GM23338 (cell line): ENCODE results near the gene PPM1H. TPM values are rescaled to one million over a fixed set of nuclear protein-coding genes. Genes with fewer than 3 reads are reported as not detected.

Experiments used
- ATAC-seq: fragments of 200-7000 bp; cut with Tn5 transposase; 3 replicates; pipeline ENCODE4 v1.9.1; 2020
- DNase-seq: peaks from one replicate; pipeline ENCODE4 v3.0.0-alpha.2; 2015; ENCODE audit warnings: low spot score
- H2AFZ ChIP-seq: fragments of 200-600 bp; sonication (generic); 2 replicates; pipeline ENCODE4 v1.8.0; 2016; ENCODE audit warnings: antibody characterized with exemption, mild to moderate bottlenecking, moderate library complexity
- H3F3A ChIP-seq: fragments of 200-600 bp; sonication (generic); replicated peaks from 2 replicates; pipeline ENCODE4 v1.8.0; 2017; ENCODE audit warnings: antibody characterized with exemption, mixed run types, low read depth
- H3K27ac ChIP-seq: fragments of 200-600 bp; sonication (generic); 2 replicates; pipeline ENCODE4 v1.6.1; 2016; ENCODE audit warnings: low read depth
- H3K27me3 ChIP-seq: fragments of 200-600 bp; sonication (generic); 2 replicates; pipeline ENCODE4 v1.8.0; 2016; ENCODE audit warnings: mild to moderate bottlenecking, mixed run types, moderate library complexity; ENCODE audit not compliant: insufficient read depth
- H3K36me3 ChIP-seq: fragments of 200-600 bp; sonication (generic); 2 replicates; pipeline ENCODE4 v1.8.0; 2016; ENCODE audit warnings: mild to moderate bottlenecking; ENCODE audit not compliant: insufficient read depth
- H3K4me1 ChIP-seq: fragments of 200-600 bp; sonication (generic); 2 replicates; pipeline ENCODE4 v1.8.0; 2016; ENCODE audit warnings: mild to moderate bottlenecking, moderate library complexity; ENCODE audit not compliant: insufficient read depth
- H3K4me2 ChIP-seq: fragments of 200-600 bp; sonication (generic); 2 replicates; pipeline ENCODE4 v1.7.1; 2017; ENCODE audit warnings: mixed run types
- H3K4me3 ChIP-seq: fragments of 200-600 bp; sonication (generic); 2 replicates; pipeline ENCODE4 v1.6.1; 2016; ENCODE audit warnings: mixed run types
- H3K79me2 ChIP-seq: fragments of 200-600 bp; sonication (generic); replicated peaks from 2 replicates; pipeline ENCODE4 v1.8.0; 2017; ENCODE audit warnings: mild to moderate bottlenecking; ENCODE audit not compliant: insufficient read depth
- H3K9me2 ChIP-seq: fragments of 200-600 bp; sonication (generic); 2 replicates; pipeline ENCODE4 v1.8.0; 2017; ENCODE audit not compliant: insufficient read depth
- H4K20me1 ChIP-seq: fragments of 200-600 bp; sonication (generic); replicated peaks from 2 replicates; pipeline ENCODE4 v1.8.0; 2017; ENCODE audit warnings: mild to moderate bottlenecking; ENCODE audit not compliant: insufficient read depth
- H3K27ac Mint-ChIP-seq: 2 replicates; pipeline ENCODE4 v1.8.0; 2020; ENCODE audit warnings: inconsistent platforms, mild to moderate bottlenecking, moderate library complexity, mixed read lengths
- H3K27me3 Mint-ChIP-seq: 3 replicates; pipeline ENCODE4 v1.8.0; 2022; ENCODE audit warnings: low read depth, mild to moderate bottlenecking, moderate library complexity, mixed read lengths, inconsistent platforms; ENCODE audit not compliant: insufficient read depth, poor library complexity
- H3K36me3 Mint-ChIP-seq: 3 replicates; pipeline ENCODE4 v1.8.0; 2021; ENCODE audit warnings: low read depth, mild to moderate bottlenecking, inconsistent platforms, moderate library complexity, mixed read lengths
- H3K4me1 Mint-ChIP-seq: 3 replicates; pipeline ENCODE4 v1.8.0; 2020; ENCODE audit warnings: mild to moderate bottlenecking, inconsistent platforms, mixed read lengths
- H3K4me3 Mint-ChIP-seq: 3 replicates; pipeline ENCODE4 v1.8.0; 2021; ENCODE audit warnings: moderate library complexity, mild to moderate bottlenecking, inconsistent platforms, mixed read lengths
- H3K9me3 Mint-ChIP-seq: 3 replicates; pipeline ENCODE4 v1.8.0; 2020; ENCODE audit warnings: moderate library complexity, mild to moderate bottlenecking, inconsistent platforms, mixed read lengths
- EZH2 ChIP-seq: fragments of 200-600 bp; sonication (generic); IDR thresholded peaks from one replicate; pipeline ENCODE4 v1.8.0; 2017; ENCODE audit warnings: antibody characterized with exemption, mild to moderate bottlenecking, low read depth; ENCODE audit not compliant: unreplicated experiment
- JUNB ChIP-seq: IDR thresholded peaks from one replicate; pipeline ENCODE4 v1.6.1; 2016; ENCODE audit warnings: antibody characterized with exemption; ENCODE audit not compliant: unreplicated experiment
- POLR2AphosphoS5 ChIP-seq: IDR thresholded peaks from 2 replicates; pipeline ENCODE4 v1.6.1; 2016; ENCODE audit warnings: antibody characterized with exemption, low read depth
- STAT1 ChIP-seq: IDR thresholded peaks from one replicate; pipeline ENCODE4 v1.6.1; 2016; ENCODE audit warnings: antibody characterized with exemption; ENCODE audit not compliant: unreplicated experiment
- ZNF114 ChIP-seq: fragments of 250-450 bp; sonication (Bioruptor Pico); IDR thresholded peaks from 2 replicates; pipeline ENCODE4 v1.5.0; 2020; ENCODE audit warnings: mild to moderate bottlenecking, moderate library complexity
- ZNF331 ChIP-seq: fragments of 250-450 bp; sonication (Bioruptor Pico); IDR thresholded peaks from 2 replicates; pipeline ENCODE4 v1.5.0; 2020; ENCODE audit warnings: low read depth, mild to moderate bottlenecking, moderate library complexity
- polyA plus RNA-seq: library from polyadenylated mRNA; unstranded; fragments of >200 nt; fragmentation: Nextera tagmentation; extraction: Ambion mirVana; gene quantifications from 2 replicates; pipeline ENCODE4 v1.2.1, GENCODE V29; 2016
- total RNA-seq: library from RNA; depleted of rRNA; stranded (reverse); fragments of >200 nt; shearing (Covaris generic); gene quantifications from 2 replicates; pipeline ENCODE4 v1.2.3, GENCODE V29; 2014
- TF ChIP-seq, protein P1 (sequence below): fragments of 250-450 bp; sonication (Bioruptor Pico); IDR thresholded peaks from 2 replicates; pipeline ENCODE4 v1.5.0; 2020; ENCODE audit warnings: mild to moderate bottlenecking, moderate library complexity
- TF ChIP-seq, protein P2 (sequence below): IDR thresholded peaks from one replicate; pipeline ENCODE4 v1.6.1; 2018; ENCODE audit warnings: antibody characterized with exemption; ENCODE audit not compliant: unreplicated experiment
- TF ChIP-seq, protein P3 (sequence below), 2 experiments: fragments of 200-600 bp in 1 of 2; sonication (generic) in 1 of 2; conservative IDR thresholded peaks; 2 replicates each; pipeline versions ENCODE4 v1.5.1 to v1.6.1; 2016 to 2017; ENCODE audit warnings: antibody characterized with exemption in 2 of 2, low read depth in 2 of 2, mild to moderate bottlenecking in 2 of 2, moderate library complexity in 1 of 2
- TF ChIP-seq, protein P4 (sequence below): IDR thresholded peaks from 2 replicates; pipeline ENCODE4 v1.6.1; 2016; ENCODE audit warnings: antibody characterized with exemption

Gene PPM1H
- total and polyA plus RNA-seq, 2 experiments from 2014 or later: 11.4 to 41.2 TPM

GRCh38 chr12:62737188-62737587, 197.8 kb downstream of the PPM1H start:
- Histone ChIP-seq H3K27me3 (no peaks in the 10 kb centered on the region), H3K4me1 (peaks cover 30% of the 10 kb centered on the region), H3K4me2 (no peak overlapping the region), H3K4me3 (no peak overlapping the region), H3K9me2 (0 out of 2 replicates have a peak, but pooled peaks cover 2% of the 10 kb centered on the region), H3F3A (0 out of 2 replicates have a peak, but pooled peaks cover 3% of the 10 kb centered on the region), H4K20me1 (no peaks in the 10 kb centered on the region; the same call in 1 of the 2 replicates), H3K79me2 (no peaks in the 10 kb centered on the region), H3K27ac (no peak overlapping the region), H3K36me3 (no peaks in the 10 kb centered on the region), H2AFZ (no peak overlapping the region)
- no peak for TF ChIP-seq EZH2
- TF ChIP-seq, protein P1, sequence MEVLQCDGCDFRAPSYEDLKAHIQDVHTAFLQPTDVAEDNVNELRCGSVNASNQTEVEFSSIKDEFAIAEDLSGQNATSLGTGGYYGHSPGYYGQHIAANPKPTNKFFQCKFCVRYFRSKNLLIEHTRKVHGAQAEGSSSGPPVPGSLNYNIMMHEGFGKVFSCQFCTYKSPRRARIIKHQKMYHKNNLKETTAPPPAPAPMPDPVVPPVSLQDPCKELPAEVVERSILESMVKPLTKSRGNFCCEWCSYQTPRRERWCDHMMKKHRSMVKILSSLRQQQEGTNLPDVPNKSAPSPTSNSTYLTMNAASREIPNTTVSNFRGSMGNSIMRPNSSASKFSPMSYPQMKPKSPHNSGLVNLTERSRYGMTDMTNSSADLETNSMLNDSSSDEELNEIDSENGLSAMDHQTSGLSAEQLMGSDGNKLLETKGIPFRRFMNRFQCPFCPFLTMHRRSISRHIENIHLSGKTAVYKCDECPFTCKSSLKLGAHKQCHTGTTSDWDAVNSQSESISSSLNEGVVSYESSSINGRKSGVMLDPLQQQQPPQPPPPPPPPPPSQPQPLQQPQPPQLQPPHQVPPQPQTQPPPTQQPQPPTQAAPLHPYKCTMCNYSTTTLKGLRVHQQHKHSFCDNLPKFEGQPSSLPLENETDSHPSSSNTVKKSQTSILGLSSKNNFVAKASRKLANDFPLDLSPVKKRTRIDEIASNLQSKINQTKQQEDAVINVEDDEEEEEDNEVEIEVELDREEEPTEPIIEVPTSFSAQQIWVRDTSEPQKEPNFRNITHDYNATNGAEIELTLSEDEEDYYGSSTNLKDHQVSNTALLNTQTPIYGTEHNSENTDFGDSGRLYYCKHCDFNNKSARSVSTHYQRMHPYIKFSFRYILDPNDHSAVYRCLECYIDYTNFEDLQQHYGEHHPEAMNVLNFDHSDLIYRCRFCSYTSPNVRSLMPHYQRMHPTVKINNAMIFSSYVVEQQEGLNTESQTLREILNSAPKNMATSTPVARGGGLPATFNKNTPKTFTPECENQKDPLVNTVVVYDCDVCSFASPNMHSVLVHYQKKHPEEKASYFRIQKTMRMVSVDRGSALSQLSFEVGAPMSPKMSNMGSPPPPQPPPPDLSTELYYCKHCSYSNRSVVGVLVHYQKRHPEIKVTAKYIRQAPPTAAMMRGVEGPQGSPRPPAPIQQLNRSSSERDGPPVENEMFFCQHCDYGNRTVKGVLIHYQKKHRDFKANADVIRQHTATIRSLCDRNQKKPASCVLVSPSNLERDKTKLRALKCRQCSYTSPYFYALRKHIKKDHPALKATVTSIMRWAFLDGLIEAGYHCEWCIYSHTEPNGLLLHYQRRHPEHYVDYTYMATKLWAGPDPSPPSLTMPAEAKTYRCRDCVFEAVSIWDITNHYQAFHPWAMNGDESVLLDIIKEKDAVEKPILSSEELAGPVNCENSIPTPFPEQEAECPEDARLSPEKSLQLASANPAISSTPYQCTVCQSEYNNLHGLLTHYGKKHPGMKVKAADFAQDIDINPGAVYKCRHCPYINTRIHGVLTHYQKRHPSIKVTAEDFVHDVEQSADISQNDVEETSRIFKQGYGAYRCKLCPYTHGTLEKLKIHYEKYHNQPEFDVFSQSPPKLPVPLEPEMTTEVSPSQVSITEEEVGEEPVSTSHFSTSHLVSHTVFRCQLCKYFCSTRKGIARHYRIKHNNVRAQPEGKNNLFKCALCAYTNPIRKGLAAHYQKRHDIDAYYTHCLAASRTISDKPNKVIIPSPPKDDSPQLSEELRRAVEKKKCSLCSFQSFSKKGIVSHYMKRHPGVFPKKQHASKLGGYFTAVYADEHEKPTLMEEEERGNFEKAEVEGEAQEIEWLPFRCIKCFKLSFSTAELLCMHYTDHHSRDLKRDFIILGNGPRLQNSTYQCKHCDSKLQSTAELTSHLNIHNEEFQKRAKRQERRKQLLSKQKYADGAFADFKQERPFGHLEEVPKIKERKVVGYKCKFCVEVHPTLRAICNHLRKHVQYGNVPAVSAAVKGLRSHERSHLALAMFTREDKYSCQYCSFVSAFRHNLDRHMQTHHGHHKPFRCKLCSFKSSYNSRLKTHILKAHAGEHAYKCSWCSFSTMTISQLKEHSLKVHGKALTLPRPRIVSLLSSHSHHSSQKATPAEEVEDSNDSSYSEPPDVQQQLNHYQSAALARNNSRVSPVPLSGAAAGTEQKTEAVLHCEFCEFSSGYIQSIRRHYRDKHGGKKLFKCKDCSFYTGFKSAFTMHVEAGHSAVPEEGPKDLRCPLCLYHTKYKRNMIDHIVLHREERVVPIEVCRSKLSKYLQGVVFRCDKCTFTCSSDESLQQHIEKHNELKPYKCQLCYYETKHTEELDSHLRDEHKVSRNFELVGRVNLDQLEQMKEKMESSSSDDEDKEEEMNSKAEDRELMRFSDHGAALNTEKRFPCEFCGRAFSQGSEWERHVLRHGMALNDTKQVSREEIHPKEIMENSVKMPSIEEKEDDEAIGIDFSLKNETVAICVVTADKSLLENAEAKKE: no peak
- no peak for TF ChIP-seq JUNB
- no peak for TF ChIP-seq ZNF331 (CRISPR knock-in tag)
- ATAC-seq (no peak), DNase-seq (no peak)
- Mint-ChIP-seq H3K27me3 (peaks cover 2% of the 10 kb centered on the region), H3K36me3 (peaks cover 14% of the 10 kb centered on the region; the same call in 2 of the 3 replicates), H3K4me1 (peaks cover 50% of the 10 kb centered on the region), H3K4me3 (no peak overlapping the region), H3K27ac (no peak overlapping the region), H3K9me3 (no peaks in the 10 kb centered on the region)

GRCh38 chr12:62736596-62736995, 198.4 kb downstream of the PPM1H start:
- no peaks in the 10 kb centered on the region for H3K9me3 Mint-ChIP-seq
- H3K27ac Mint-ChIP-seq: no peak overlapping the region
- H3K4me3 Mint-ChIP-seq: no peak overlapping the region
- TF ChIP-seq ZNF114 (CRISPR knock-in tag): no peak
- TF ChIP-seq, protein P2, sequence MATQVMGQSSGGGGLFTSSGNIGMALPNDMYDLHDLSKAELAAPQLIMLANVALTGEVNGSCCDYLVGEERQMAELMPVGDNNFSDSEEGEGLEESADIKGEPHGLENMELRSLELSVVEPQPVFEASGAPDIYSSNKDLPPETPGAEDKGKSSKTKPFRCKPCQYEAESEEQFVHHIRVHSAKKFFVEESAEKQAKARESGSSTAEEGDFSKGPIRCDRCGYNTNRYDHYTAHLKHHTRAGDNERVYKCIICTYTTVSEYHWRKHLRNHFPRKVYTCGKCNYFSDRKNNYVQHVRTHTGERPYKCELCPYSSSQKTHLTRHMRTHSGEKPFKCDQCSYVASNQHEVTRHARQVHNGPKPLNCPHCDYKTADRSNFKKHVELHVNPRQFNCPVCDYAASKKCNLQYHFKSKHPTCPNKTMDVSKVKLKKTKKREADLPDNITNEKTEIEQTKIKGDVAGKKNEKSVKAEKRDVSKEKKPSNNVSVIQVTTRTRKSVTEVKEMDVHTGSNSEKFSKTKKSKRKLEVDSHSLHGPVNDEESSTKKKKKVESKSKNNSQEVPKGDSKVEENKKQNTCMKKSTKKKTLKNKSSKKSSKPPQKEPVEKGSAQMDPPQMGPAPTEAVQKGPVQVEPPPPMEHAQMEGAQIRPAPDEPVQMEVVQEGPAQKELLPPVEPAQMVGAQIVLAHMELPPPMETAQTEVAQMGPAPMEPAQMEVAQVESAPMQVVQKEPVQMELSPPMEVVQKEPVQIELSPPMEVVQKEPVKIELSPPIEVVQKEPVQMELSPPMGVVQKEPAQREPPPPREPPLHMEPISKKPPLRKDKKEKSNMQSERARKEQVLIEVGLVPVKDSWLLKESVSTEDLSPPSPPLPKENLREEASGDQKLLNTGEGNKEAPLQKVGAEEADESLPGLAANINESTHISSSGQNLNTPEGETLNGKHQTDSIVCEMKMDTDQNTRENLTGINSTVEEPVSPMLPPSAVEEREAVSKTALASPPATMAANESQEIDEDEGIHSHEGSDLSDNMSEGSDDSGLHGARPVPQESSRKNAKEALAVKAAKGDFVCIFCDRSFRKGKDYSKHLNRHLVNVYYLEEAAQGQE: no peak
- no peak for TF ChIP-seq POLR2AphosphoS5
- TF ChIP-seq STAT1: no peak
- TF ChIP-seq, protein P3, sequence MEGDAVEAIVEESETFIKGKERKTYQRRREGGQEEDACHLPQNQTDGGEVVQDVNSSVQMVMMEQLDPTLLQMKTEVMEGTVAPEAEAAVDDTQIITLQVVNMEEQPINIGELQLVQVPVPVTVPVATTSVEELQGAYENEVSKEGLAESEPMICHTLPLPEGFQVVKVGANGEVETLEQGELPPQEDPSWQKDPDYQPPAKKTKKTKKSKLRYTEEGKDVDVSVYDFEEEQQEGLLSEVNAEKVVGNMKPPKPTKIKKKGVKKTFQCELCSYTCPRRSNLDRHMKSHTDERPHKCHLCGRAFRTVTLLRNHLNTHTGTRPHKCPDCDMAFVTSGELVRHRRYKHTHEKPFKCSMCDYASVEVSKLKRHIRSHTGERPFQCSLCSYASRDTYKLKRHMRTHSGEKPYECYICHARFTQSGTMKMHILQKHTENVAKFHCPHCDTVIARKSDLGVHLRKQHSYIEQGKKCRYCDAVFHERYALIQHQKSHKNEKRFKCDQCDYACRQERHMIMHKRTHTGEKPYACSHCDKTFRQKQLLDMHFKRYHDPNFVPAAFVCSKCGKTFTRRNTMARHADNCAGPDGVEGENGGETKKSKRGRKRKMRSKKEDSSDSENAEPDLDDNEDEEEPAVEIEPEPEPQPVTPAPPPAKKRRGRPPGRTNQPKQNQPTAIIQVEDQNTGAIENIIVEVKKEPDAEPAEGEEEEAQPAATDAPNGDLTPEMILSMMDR (conservative IDR thresholded peaks at IDR 0.05; ENCODE audit: low read depth in 2 of 2): no peak
- TF ChIP-seq, protein P4, sequence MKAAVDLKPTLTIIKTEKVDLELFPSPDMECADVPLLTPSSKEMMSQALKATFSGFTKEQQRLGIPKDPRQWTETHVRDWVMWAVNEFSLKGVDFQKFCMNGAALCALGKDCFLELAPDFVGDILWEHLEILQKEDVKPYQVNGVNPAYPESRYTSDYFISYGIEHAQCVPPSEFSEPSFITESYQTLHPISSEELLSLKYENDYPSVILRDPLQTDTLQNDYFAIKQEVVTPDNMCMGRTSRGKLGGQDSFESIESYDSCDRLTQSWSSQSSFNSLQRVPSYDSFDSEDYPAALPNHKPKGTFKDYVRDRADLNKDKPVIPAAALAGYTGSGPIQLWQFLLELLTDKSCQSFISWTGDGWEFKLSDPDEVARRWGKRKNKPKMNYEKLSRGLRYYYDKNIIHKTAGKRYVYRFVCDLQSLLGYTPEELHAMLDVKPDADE: no peak

More at GRCh38 chr12:62736596-62736995, 198.4 kb downstream of the PPM1H start:
- H3K27me3 Mint-ChIP-seq: peaks cover 2% of the 10 kb centered on the region
- Histone ChIP-seq H3K27me3 (no peaks in the 10 kb centered on the region), H3K4me2 (no peak overlapping the region), H4K20me1 (no peaks in the 10 kb centered on the region; the same call in 1 of the 2 replicates), H3K4me1 (peaks cover 26% of the 10 kb centered on the region), H3K27ac (no peak overlapping the region), H3K9me2 (0 out of 2 replicates have a peak, but pooled peaks cover 2% of the 10 kb centered on the region), H3K79me2 (no peaks in the 10 kb centered on the region), H3K36me3 (no peaks in the 10 kb centered on the region), H3K4me3 (no peak overlapping the region), H2AFZ (no peak overlapping the region), H3F3A (0 out of 2 replicates have a peak, but pooled peaks cover 3% of the 10 kb centered on the region)
- peaks cover 14% of the 10 kb centered on the region; the same call in 2 of the 3 replicates for H3K36me3 Mint-ChIP-seq
- DNase-seq (no peak), ATAC-seq (no peak)
- H3K4me1 Mint-ChIP-seq: peaks cover 45% of the 10 kb centered on the region
